Measurements from ENCODE around the gene SERPINA7. TPM values are rescaled to one million over a fixed set of nuclear protein-coding genes. Genes with fewer than 3 reads are reported as not detected.

Gene SERPINA7
- polyA plus RNA-seq, 1 donor (not counting 4 experiments of a cell fraction or from before 2014, with no cell fraction given), result not detected

DNA sequence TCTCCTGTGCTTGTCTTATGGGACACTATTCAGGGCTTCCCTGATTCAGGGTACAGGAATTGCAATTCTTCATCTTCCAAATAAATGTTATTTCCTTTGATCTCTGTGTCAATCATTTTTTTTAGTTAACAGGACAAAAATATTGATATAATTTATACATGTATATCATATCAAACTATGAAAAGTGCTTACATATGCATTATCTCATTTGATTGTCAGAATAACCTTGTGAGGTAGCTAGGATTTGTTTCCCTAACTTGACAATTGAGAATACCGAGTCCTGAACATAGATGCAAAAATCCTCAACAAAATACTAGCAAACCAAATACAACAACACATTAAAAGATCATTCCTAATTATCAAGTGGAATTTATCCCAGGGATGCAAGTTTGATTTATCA lies 11.5 kb upstream of the SERPINA7 start:
- dilution Hi-C loops (cut with MboI; ENCODE audit: extremely low pct_ligation_motif_present, low sequenced_read_pairs), result no loop called here
- H3K9ac ChIP-seq (ENCODE audit: control insufficient read depth, extremely low read depth, insufficient read depth, low read length), result no peak overlapping the region
- FAIRE-seq (no peak), DNase-seq (ENCODE audit: low read depth, low spot score) (no peak)
- TF ChIP-seq, protein P1, sequence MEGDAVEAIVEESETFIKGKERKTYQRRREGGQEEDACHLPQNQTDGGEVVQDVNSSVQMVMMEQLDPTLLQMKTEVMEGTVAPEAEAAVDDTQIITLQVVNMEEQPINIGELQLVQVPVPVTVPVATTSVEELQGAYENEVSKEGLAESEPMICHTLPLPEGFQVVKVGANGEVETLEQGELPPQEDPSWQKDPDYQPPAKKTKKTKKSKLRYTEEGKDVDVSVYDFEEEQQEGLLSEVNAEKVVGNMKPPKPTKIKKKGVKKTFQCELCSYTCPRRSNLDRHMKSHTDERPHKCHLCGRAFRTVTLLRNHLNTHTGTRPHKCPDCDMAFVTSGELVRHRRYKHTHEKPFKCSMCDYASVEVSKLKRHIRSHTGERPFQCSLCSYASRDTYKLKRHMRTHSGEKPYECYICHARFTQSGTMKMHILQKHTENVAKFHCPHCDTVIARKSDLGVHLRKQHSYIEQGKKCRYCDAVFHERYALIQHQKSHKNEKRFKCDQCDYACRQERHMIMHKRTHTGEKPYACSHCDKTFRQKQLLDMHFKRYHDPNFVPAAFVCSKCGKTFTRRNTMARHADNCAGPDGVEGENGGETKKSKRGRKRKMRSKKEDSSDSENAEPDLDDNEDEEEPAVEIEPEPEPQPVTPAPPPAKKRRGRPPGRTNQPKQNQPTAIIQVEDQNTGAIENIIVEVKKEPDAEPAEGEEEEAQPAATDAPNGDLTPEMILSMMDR (optimal IDR thresholded peaks at IDR 0.05 in 1 of 3, IDR thresholded peaks at IDR 0.05 in 1 of 3, conservative IDR thresholded peaks at IDR 0.05 in 1 of 3; ENCODE audit: extremely low read depth in 1 of 3, insufficient read depth in 2 of 3, low read length in 3 of 3), result no peak
- no peak for TF ChIP-seq EZH2 (IDR thresholded peaks at IDR 0.05; ENCODE audit: low read length)
- H3K9me3 ChIP-seq (ENCODE audit: control insufficient read depth, low read depth, low read length), result no peaks in the 10 kb centered on the region
- H3K9me1 ChIP-seq (ENCODE audit: control insufficient read depth, extremely low read depth, insufficient read depth, low read length), result no peaks in the 10 kb centered on the region
- H4K20me1 ChIP-seq (ENCODE audit: control insufficient read depth, extremely low read depth, insufficient read depth, low read length), result no peaks in the 10 kb centered on the region
- H3K4me2 ChIP-seq (ENCODE audit: control insufficient read depth, extremely low read depth, insufficient read depth, low read depth, low read length), result no peak overlapping the region
- no peaks in the 10 kb centered on the region for H3K79me2 ChIP-seq (ENCODE audit: control insufficient read depth, insufficient read depth, low read length)
- H3K27me3 ChIP-seq (ENCODE audit: control insufficient read depth, extremely low read depth, insufficient read depth, low read length), result no peaks in the 10 kb centered on the region
- H3K4me3 ChIP-seq (ENCODE audit: control insufficient read depth in 2 of 3, extremely low read depth in 1 of 3, insufficient read depth in 2 of 3, low read depth in 1 of 3, low read length in 3 of 3), result no peak overlapping the region
- no peak overlapping the region for H3K27ac ChIP-seq (ENCODE audit: control insufficient read depth, insufficient read depth, low read length)
- no peaks in the 10 kb centered on the region for H3K4me1 ChIP-seq (ENCODE audit: control insufficient read depth, extremely low read depth, insufficient read depth, low read length)
- no peaks in the 10 kb centered on the region for H3K36me3 ChIP-seq (ENCODE audit: control insufficient read depth in 2 of 2, extremely low read depth in 1 of 2, insufficient read depth in 2 of 2, low read length in 2 of 2)
- H2AFZ ChIP-seq (ENCODE audit: control insufficient read depth, low read length), result no peak overlapping the region

DNA sequence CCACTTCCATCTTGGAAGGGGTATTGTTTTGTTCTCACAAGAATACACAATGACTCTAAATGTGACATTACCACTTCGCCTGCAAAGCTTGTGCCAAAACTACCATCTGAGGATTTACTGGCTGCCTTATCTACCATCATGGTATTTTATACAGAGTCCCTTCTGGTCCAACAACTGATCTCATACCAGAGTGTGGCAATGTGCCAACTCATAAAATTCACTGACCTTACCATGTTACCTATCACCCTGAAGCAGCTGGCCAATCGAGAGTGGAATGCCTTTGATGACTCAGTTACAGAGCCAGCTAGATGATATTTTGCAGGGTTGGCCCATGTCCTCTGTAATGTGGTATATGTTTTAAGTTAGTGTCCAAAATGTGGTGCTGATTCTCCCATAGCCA lies 3.8 kb upstream of the SERPINA7 start:
- no peak for TF ChIP-seq EZH2 (IDR thresholded peaks at IDR 0.05; ENCODE audit: low read length)
- TF ChIP-seq, protein P1 (optimal IDR thresholded peaks at IDR 0.05 in 1 of 3, IDR thresholded peaks at IDR 0.05 in 1 of 3, conservative IDR thresholded peaks at IDR 0.05 in 1 of 3; ENCODE audit: extremely low read depth in 1 of 3, insufficient read depth in 2 of 3, low read length in 3 of 3), result no peak
- dilution Hi-C loops (cut with MboI; ENCODE audit: extremely low pct_ligation_motif_present, low sequenced_read_pairs), result no loop called here
- no peaks in the 10 kb centered on the region for H3K9me3 ChIP-seq (ENCODE audit: control insufficient read depth, low read depth, low read length)
- H3K36me3 ChIP-seq (ENCODE audit: control insufficient read depth in 2 of 2, extremely low read depth in 1 of 2, insufficient read depth in 2 of 2, low read length in 2 of 2), result no peaks in the 10 kb centered on the region
- H3K9me1 ChIP-seq (ENCODE audit: control insufficient read depth, extremely low read depth, insufficient read depth, low read length), result no peaks in the 10 kb centered on the region
- no peaks in the 10 kb centered on the region for H3K79me2 ChIP-seq (ENCODE audit: control insufficient read depth, insufficient read depth, low read length)
- H3K4me3 ChIP-seq (ENCODE audit: control insufficient read depth in 2 of 3, extremely low read depth in 1 of 3, insufficient read depth in 2 of 3, low read depth in 1 of 3, low read length in 3 of 3), result no peak overlapping the region
- H3K4me2 ChIP-seq (ENCODE audit: control insufficient read depth, extremely low read depth, insufficient read depth, low read depth, low read length), result no peak overlapping the region
- no peaks in the 10 kb centered on the region for H3K4me1 ChIP-seq (ENCODE audit: control insufficient read depth, extremely low read depth, insufficient read depth, low read length)
- H3K27me3 ChIP-seq (ENCODE audit: control insufficient read depth, extremely low read depth, insufficient read depth, low read length), result peaks cover 4% of the 10 kb centered on the region
- FAIRE-seq (no peak), DNase-seq (ENCODE audit: low read depth, low spot score) (no peak)
- H4K20me1 ChIP-seq (ENCODE audit: control insufficient read depth, extremely low read depth, insufficient read depth, low read length), result no peaks in the 10 kb centered on the region
- no peak overlapping the region for H3K9ac ChIP-seq (ENCODE audit: control insufficient read depth, extremely low read depth, insufficient read depth, low read length)
- H2AFZ ChIP-seq (ENCODE audit: control insufficient read depth, low read length), result no peak overlapping the region
- H3K27ac ChIP-seq (ENCODE audit: control insufficient read depth, insufficient read depth, low read length), result no peak overlapping the region

Measured in keratinocyte (primary cell).